HG03460 (cell line): ENCODE results near the gene RHBDL1.
A peak's percentile ranks its signal among the peaks of the same experiment; 100 is the strongest.
"Not testable (repeated sequence)": the region's sequence is repeated elsewhere in the genome, so short reads cannot be mapped to it uniquely, and the experiment has no call there.

Experiments
- ATAC-seq: cut with Tn5 transposase; IDR thresholded peaks from one replicate; pipeline ENCODE4 v1.9.1; 2021; ENCODE audit not compliant: unreplicated experiment

RHBDL1 gene

DNA sequence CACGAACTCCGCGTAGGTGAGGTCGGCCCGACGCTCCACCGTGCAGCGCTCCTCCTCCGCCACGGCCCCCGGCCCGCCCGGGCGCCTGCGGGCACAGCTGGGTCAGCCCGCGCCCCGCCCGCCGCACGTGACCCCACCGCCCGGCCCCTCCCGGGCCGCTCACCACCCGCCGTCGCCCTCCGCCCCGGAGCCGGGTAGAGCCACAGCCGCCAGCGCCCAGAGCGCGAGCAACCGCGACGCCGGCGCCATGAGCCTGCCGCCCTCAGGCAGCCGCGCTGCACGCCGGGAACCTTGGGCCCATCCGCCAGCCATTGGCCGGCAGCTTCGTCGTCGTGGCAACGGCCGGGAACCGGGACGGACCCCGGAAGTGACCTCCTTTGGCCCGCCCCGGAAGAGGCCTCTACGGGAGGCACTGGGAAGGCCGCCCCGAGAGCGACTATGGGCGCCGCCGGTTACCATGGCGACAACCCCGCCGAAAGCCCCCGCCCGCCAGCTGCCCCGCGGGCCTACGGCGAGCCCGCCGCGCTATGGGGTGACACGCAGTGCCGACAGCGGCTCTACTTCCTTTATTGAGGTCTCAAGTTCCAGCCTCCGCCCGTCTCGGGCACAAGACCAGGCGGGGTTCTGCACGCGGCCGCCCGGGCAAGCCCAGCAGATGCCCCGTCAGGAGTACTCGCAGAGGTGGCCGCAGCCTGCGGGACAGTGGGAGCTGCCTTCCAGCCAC, 8.8 kb downstream of the RHBDL1 start, which contains the start of gene JMJD8:
Gene JMJD8, minus strand, starts transcription at position 264 of the 724 bp plus-strand sequence. Its CDS starts 15 bp downstream, at position 249.
- peak; percentile 51 for ATAC-seq

DNA sequence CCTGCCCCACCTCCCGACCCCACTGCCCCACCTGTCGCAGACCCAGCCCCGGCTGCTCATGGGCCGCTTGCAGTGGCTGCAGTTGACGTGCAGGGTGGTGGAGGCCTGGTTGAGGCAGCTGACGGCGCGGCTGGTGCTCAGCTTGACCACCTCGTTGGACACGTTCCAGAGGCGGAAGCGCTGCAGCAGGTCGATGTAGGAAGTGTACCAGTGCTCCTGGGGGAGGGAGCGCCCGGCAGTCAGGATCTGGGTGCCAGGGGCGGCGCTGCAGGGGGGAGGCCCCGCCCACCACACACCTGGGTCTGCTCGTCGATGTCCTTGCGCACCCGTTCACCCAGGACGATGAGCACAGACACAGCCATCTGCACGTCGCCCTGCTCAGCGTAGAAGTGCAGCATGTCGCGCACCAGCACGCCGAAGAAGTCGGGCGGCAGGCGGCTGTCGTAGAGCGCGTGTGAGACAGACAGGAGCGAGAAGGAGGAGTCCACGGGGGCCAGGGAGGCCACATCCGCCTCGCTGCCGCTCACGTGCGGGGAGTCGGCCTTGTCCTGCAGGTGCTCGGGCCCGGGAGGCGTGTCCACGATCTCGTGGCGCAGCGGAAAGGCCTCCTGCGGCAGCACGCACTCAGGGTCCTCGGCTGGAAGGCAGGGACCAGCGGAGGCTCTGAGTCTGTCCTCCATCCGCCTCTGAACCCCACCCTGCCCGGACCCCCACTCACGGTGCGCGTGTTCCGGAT, 9.7 kb downstream of the RHBDL1 start:
- no peak for ATAC-seq

GRCh38 chr16:685967-686366, 10.5 kb downstream of the RHBDL1 start:
- no peak for ATAC-seq

- ATAC-seq, result no peak
These were observed 11.2 kb downstream of the RHBDL1 start for GRCh38 chr16:686459-687260.

GRCh38 chr16:687499-687898, 12.0 kb downstream of the RHBDL1 start:
- no peak for ATAC-seq

- no peak for ATAC-seq
These were observed 13.9 kb downstream of the RHBDL1 start for GRCh38 chr16:689175-689897.

DNA sequence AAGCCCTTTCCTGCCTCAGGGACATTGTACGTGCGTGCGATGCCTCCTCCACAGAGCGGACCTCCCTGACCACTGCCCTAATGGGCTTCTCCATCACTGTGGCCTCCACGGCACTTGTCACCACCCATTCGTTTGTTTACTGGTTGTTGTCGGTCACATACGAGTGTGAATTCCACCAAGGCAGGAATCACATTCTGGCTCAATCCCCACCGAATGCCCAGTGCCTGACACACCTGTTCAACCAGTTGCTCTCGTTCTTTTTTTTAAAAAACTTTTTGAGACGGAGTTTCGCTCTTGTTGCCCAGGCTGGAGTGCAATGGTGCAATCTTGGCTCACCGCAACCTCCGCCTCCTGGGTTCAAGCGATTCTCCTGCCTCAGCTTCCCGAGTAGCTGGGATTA, 15.8 kb downstream of the RHBDL1 start:
- not testable (repeated sequence) for ATAC-seq

DNA sequence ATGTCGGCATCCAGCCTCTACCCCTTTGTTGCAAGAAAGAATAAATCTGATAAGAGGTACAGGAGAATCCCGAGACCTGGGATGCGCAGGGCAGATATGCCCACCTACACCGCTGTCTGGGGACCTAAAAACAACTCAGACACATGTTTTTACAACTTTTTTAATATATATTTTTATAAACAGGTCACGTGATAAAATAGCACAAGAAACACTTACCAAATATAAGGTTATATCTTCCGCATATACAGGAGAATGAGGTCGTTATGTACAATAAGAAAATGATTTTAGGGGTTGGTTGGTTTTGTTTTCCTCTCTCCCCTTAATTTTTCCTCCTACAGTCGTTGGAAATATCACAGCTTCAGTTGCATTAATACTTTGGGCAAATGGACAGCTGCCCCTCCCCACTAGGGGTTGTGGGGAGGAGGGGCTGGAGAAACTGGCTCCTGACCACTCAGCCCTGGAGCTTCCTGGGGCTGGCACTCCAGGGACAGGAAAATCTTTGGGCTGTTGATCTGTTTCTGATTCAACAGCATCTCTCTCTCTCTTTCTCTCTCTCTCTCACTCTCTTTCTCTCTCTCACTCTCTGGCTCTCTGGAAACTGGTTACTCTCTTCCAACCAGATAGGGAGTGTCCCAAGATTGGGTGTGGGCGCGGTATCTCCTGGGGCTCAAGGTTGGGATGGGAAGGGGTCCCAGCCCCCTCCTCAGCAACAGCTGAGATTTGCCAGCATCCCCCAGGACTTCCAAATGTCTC, 17.1 kb downstream of the RHBDL1 start:
- no peak for ATAC-seq

DNA sequence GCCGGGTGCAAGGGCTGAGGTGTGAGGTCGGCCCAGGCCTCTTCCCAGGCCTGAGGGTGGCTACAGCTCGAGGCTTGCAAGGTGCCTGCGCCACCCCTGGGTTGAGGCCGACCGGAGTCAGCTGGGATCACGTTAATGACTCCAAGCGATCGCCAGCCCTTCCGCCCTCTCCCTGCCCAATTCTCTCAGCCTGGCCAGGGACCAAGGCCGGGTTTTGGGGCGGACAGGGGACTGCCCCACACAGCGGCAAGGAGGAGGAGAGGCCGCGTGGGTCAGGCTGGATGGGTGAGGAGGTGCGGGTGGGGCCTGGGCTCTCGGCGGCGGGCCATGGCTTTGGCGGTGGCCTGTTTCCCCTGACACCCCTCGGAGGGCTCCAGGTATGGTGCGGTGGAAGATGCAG, 17.9 kb downstream of the RHBDL1 start:
- no peak for ATAC-seq

DNA sequence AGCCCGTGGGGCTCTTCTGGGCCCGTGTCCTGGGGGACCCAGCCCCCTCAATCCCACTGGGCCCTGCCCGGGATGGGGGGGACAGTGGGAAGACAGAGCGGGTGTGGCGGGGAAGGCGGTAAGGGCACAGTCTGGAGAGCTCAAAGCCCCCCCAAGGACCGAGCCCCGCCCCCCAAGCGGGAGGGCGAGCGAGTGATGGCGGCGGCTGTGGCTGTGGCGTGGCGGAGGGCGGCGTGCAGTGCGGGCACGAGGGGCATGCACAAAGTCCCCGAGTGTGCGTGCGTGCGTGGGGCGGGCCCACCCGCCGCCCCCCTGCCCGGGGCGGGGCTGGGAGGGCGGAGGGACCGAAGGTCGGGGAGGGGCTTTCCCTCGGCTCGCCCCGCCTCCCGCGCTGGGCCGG, 18.3 kb downstream of the RHBDL1 start:
- no peak for ATAC-seq

GRCh38 chr16:694187-694862, 18.9 kb downstream of the RHBDL1 start:
- ATAC-seq, result no peak

- no peak for ATAC-seq
These were observed 19.4 kb downstream of the RHBDL1 start for GRCh38 chr16:694863-695354.

DNA sequence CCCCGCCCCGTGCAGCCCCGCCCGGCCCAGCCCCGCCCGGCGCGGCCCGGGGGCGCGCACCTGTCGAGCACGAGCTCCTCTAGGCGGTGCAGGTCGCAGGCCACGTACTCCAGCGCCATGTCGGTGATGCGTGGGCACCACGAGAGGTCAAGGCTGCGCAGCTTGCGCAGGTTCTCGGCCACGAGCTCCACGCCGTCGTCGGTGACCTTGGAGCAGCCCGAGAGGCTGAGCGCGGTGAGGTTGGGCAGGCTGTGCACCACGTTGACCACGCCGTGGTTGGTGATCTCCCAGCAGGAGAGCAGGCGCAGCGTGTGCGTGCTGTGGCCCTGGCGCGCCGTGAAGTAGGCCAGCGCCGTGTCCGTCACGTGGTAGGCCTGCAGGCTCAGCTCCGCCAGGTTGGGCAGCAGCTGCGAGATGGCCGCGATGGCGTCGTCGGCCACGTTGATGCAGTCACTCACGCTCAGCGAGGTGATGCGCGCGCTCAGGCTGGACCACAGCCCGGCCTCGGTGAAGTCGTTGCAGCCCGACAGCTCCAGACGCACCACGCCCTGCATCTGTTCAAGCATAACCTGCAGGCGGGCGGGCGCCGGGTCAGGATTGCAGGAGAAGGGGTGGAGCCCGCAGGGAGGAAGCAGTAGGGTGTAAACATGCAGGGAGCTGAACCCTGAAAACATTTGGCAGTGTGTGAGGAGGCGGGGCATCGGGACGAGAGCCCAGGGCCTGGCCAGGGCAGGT, 20.1 kb downstream of the RHBDL1 start:
- no peak for ATAC-seq

- ATAC-seq, result no peak
These were observed 23.6 kb downstream of the RHBDL1 start for GRCh38 chr16:698911-699671.

DNA sequence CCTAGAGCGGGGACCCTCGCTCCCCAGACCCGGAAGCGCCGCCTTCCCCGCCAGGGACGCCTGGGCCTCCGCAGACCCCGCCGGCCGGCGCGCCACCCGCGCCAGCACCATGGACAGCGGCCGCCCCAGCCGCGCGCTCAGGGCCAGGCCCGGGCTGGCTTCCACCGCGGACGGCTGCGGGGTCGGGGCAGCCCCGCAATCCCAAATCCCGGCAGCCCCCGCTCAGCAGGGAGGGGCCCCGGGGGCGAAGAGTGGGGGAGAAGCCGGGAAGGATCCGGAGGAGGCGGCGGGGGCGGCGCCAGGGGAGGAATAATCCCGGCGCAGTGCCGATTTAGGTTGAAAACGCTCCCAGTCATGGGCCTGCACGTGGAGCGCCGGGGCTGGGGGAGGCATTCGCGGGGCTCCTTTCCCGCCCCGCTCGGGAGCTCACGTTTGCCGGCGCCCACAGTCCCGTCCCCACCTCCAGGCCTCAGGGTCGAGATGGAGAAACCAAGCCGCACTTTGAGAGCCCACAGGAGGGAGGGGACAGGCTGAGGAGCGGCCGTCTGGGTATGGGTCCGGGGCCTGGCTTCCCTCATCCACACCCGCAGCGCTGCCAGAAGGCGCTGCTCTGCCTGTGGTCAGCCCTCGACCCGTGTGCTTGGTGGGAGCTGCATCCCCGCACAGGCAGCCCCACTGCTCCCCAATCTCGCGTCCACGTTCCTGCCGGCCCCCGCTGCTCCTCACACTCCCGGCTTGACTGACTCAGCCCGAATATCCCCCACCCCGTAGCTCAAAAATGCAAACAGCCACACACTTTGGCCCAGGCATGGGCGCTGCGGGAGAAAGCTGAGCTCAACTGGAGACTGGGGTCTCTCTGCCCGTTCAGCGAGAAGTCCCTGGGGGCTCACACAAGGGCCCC, 25.5 kb downstream of the RHBDL1 start:
- no peak for ATAC-seq

- ATAC-seq, result no peak
These were observed 26.9 kb downstream of the RHBDL1 start for GRCh38 chr16:702341-702740.

- ATAC-seq, result no peak
These were observed 27.9 kb downstream of the RHBDL1 start for GRCh38 chr16:703406-703805.
